HG03432 (cell line): Measurements from ENCODE around the gene IL11.
"Not testable (repeated sequence)": the region's sequence is repeated elsewhere in the genome, so short reads cannot be mapped to it uniquely, and the experiment has no call there.

ENCODE experiments used
- ATAC-seq: cut with Tn5 transposase; IDR thresholded peaks from one replicate; pipeline ENCODE4 v1.9.1; 2021; ENCODE audit warnings: mild to moderate bottlenecking, moderate library complexity; ENCODE audit not compliant: unreplicated experiment

The IL11 gene

DNA sequence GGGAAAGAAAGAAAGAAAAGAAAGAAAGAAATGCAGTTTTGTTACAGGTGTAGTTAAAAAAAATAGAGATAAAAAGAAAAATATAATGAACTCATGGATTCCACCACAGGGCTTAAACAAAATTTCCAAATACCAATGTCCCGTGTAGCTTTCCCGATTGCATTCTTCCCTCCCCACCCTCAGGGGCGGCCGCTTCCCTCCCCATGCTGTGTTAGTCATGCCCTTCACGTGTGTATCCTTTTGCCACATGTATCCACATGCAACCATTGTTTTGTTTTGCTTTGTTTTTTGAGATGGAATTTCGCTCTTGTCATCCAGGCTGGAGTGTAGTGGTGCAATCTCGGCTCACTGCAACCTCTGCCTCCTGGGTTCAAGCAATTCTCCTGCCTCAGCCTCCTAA is 34.2 kb downstream of the IL11 start:
- ATAC-seq: no peak

DNA sequence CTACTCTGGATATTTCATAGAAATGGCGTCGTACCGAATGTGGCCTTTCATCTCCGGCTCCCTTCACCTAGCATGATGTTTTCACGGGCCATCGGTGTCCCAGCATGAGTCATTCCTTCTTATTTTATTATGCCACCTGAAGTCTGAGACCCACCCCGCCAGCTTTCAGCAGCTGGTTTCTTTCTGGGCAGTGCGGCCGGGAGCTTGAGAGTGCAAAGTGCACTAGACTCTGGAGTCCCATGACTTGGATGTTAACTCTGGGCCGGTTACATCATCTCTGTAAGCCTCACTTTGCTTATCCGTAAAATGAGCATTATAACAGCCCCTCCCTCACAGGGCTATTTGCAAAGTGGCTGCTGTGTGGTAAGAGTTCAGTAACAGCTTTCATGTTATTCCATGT is 36.4 kb downstream of the IL11 start:
- no peak for ATAC-seq

DNA sequence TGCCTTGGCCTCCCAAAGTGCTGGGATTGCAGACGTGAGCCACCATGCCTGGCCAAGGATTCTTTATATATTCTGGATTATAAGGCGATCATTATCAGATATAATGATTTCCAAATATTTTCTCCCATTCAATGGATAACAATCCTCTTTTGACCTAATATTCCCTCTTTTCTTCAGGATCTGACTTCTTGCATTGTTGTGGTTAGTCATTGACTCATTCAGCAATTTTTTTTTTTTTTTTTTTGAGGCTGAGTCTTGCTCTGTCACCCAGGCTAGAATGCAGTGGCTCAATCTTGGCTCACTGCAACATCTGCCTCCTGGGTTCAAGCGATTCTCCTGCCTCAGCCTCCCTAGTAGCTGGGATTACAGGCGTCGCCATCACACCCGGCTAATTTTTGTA is 40.5 kb downstream of the IL11 start:
- ATAC-seq: not testable (repeated sequence)

DNA sequence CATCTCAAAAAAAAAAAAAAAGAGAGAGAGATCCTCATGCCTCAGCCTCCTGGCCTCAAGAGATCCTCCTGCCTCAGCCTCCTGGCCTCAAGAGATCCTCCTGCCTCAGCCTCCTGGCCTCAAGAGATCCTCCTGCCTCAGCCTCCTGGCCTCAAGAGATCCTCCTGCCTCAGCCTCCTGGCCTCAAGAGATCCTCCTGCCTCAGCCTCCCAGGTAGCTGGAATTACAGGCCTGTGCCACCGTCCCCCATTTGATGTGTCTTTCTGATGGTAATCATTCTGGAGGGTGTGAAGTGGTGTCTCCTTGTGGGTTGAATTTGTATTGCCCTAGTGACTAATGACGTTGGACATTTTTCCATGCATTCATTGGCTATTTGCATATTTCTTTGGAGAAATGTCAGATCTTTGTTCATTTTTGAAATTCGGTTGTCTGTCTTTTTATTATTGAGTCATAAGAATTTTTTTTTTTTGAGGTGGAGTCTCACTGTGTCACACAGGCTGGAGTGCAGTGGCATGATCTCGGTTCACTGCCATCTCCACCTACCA is 41.4 kb downstream of the IL11 start:
- not testable (repeated sequence) for ATAC-seq

DNA sequence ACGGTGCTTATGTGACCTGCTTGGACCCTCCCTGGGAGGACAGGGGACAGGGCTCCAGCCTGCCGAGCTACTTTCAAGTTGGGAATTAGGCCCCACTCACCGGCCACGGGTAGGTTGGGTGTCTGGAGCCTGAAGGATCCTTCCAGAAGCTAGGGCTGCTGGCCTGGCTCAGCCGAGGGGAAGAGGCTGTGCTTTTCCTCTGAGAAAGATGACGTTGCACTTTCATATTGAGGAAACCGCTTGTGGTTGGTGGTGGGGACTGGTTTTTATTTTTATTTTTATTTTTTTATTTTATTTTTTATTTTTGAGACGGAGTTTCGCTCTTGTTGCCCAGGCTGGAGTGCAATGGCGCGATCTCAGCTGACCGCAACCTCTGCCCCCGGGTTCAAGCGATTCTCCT is 45.1 kb downstream of the IL11 start, which contains the start of gene TMEM150B:
TSS of gene TMEM150B (minus strand) at position 170 of the 400 bp plus-strand sequence. CDS start 4,305 bp downstream, outside the sequence.
- no peak for ATAC-seq

DNA sequence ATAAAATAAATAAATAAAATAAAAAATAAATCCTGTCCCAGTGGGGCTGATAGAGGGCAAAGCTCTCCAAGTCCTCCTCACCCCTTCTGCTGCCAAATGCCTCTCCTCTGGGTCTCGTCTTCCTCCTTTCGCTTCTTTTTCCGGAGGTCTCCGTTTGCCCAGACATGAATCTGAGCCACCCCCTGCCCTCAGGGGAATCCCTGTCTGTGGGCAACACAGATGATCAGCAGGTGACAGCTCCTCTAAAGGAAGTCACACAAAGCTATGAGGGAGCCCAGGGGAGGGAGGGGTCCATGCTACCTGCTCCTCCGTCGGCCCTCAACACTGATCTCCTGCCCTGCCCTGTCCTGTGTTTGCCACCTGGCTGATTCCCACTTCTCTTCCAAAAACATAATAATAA is 45.6 kb downstream of the IL11 start:
- no peak for ATAC-seq

DNA sequence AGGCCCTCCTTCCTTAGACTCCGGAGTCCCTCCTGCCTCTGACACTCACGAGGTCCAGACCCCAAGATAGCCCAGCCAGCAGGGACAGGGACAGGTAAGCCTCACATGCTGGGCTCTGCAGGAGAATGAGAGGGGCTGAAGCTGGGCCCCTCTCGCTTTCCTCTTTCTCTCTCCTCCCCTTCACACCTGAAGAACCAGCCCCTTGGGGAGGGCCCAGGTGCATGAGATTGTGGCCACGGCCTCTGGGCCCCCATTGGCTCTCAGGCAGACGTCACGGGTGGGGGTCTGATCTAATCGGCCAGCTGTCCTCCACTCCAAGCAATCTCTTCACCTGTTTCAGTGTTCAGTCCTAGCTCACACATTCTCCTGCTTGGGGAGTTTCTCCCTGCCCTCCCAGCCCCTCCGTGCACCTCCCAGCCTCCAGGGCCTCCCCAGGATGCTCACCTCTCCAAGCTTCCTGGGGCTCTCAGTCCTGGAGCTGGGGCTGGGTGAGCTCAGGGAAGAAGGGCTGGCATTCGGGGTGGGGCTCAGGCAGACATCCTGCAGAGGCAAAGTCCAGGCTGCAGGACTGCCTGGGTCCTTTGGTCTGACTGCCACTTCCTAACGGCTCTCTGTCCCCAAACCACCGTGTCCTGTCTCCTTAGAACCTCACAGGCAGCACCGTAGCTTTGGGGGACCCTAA is 47.9 kb downstream of the IL11 start:
- ATAC-seq: no peak

DNA sequence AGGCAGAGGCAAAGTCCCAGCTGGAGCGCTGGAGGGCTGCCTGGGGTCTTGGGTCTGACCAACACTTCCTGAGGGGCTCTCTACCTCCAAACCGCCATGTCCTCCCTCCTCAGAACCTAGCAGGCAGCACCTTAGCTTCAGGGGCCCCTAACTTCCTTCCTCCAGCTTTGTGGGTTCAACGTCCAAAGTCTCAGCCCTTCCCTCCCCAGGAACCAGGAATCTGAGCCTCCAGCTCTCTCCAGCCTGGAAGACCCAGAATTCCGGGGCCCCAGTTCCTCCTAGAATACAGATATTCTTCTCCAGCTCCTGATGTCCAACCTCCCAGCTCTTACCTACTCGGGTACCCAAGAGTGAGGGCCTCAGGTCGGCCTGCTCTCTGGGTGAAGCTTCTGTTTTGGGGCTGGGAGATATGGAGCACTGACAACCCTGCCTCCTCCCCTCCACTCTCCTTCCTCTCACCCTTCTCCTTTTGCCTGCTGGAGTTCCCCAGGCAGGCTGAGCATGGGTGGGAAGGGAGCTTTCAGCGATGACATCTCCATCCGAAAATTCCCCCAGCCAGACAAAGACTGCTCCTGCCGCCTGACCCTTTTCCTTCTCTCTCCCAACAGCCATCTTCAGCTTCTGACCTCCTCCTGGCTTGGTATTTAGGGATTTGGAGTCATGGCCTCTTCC is 48.7 kb downstream of the IL11 start:
- ATAC-seq: no peak

DNA sequence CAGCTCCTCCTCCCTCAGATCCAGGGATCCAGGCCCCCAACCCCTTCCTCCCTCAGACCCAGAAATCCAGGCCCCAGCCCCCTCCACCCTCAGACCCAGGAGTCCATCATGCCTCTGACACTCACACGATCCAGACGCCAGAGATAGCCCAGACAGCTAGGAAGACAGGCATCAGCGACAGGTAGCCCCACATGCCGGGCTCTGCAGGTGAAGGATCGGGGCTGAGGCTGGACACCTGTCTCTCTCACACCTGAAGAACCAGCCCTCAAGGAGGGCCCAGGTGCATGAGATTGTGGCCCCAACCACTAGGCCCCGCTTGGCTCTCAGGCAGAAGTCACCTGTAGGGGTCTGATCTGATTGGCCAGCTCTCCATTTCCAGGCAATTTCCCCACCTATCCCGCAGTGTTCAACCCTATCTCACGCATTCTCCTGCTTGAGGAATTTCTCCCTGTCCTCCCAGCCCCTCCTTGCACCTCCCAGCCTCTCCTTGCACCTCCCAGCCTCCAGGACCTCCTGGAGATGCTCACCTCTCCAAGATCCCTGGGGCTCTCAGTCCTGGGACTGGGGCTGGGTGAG is 49.3 kb downstream of the IL11 start:
- no peak for ATAC-seq

DNA sequence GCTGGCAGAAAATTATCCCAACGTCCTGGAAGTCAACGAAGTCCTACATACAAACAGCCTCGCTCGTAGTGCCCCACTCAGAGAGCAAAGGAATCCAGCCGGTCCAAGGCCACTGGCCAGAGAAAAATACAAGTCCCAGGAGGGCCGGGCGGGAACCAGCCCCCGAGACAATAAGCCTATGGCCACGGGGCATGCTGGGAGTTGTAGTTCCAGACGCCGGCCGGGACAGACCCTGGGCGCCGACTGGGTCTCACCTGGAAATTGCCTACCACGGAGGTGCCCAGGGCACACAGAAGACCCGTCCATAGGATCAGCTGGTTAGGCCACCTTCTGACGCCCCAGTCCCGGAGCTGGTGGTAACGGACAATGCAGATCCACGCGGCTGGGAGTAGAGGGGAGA is 50.5 kb downstream of the IL11 start:
- ATAC-seq: no peak

DNA sequence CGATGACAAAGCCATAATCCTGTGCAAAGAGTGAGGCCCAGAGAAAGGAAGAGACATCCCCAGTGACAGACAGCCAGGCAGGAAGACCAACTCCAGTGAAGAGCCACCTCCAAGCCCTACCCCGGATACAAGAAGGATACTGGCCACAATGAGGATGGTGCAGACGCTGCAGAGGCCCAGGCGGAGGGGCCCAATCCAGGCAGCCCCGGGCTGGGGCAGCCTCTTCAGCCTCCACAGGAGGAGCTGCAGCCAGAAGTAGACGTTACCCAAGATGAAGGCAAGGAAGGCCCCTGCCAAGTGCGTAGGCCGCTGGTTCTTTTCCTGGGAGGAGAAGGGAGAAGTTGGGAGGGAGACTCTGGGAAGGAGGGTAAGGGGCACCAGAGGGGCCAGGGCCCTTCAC is 53.6 kb downstream of the IL11 start:
- ATAC-seq: no peak

DNA sequence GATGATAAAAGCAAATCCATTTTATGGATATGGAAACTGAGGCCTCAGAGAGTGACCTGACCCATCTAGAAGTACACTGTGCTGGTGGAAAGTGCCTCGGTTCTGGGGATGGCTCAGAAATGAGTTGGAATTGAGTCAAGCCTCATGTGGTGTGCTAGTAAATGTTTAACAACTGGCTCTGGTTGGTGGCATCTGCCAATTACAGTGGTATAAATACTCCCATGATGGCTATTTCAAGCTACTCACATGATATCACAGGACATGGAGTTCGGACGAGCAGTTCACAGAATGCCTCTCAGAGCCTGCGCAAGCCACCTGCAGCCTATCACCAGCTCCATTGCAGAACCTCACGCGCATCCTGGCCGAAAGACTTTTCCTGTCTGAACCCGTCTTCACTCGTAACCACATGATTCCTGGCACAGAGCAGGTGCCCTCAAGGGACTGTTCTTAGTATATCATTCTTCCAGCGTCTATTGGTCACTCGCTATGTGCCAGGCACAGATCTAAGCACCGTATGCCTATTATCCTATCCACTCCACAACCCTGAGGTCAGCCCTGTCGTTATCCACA is 54.2 kb downstream of the IL11 start:
- no peak for ATAC-seq

DNA sequence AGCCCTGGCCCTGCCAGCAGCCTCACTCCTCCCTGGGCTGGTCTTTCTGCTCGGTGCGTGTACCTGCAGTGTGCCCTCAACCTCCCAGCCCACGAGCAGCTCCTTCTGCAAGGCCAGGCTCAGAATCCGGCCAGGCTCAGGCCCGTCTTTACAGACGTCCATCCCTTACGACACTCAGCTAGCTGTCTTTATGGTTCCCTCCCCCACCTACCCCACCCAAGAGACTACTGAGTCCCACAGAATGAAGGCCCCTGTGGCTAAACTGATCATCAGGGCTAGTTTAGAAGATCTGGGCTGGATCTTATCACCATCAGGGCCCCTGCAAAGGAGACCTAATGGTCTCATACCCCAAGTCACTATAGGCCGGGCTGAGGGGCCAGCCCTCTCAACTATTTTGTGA is 55.9 kb downstream of the IL11 start:
- ATAC-seq: no peak
